ENCODE results near the gene CCDC85A. TPM values are rescaled to one million over a fixed set of nuclear protein-coding genes. Genes with fewer than 3 reads are reported as not detected.

Gene CCDC85A
- total and polyA plus RNA-seq, 4 donors = 1.7 to 10.5 (median 6.6) TPM

- Histone ChIP-seq H3K4me1 (ENCODE audit: control insufficient read depth in 5 of 5, insufficient read depth in 5 of 5, low read length in 5 of 5) (no peaks in the 10 kb centered on the region), H3K27me3 (ENCODE audit: control insufficient read depth in 3 of 3, insufficient read depth in 3 of 3, low read length in 2 of 3) (no peaks in the 10 kb centered on the region), H3K9ac (ENCODE audit: insufficient read depth in 1 of 2, low read length in 2 of 2) (no peak overlapping the region), H3K36me3 (ENCODE audit: control insufficient read depth in 4 of 4, insufficient read depth in 4 of 4, low read length in 4 of 4) (no peaks in the 10 kb centered on the region), H3K9me3 (ENCODE audit: control insufficient read depth in 4 of 4, insufficient read depth in 3 of 4, low read length in 3 of 4) (no peaks in the 10 kb centered on the region), H3K4me3 (no peak overlapping the region), H3K27ac (ENCODE audit: low read depth in 1 of 2, low read length in 1 of 2) (no peak overlapping the region)
- WGBS, 2 donors = 85 to 88% methylated on average over 1 of the region's 1 CpG
- ATAC-seq (ENCODE audit: insufficient read depth, low FRiP score) (no peak), DNase-seq (no peak)
- TF ChIP-seq CTCF (IDR thresholded peaks at IDR 0.05; ENCODE audit: control extremely low read depth, extremely low read depth) = no peak
These were observed 15.7 kb downstream of the CCDC85A start for GRCh38 chr2:56199492-56199891.

GRCh38 chr2:56202381-56203121 lies 18.8 kb downstream of the CCDC85A start:
- H3K4me3 ChIP-seq = no peak overlapping the region
- H3K9ac ChIP-seq (ENCODE audit: insufficient read depth in 1 of 2, low read length in 2 of 2) = no peak overlapping the region
- no peaks in the 10 kb centered on the region for H3K4me1 ChIP-seq (ENCODE audit: control insufficient read depth in 5 of 5, insufficient read depth in 5 of 5, low read length in 5 of 5)
- H3K27me3 ChIP-seq (ENCODE audit: control insufficient read depth in 3 of 3, insufficient read depth in 3 of 3, low read length in 2 of 3) = no peaks in the 10 kb centered on the region
- 84 to 88% methylated on average over 3 of the region's 3 CpGs for WGBS, 2 donors
- H3K27ac ChIP-seq (ENCODE audit: low read depth in 1 of 2, low read length in 1 of 2) = no peak overlapping the region
- ATAC-seq (ENCODE audit: insufficient read depth, low FRiP score) (no peak), DNase-seq (no peak)
- H3K36me3 ChIP-seq (ENCODE audit: control insufficient read depth in 4 of 4, insufficient read depth in 4 of 4, low read length in 4 of 4) = no peaks in the 10 kb centered on the region
- TF ChIP-seq CTCF (IDR thresholded peaks at IDR 0.05; ENCODE audit: control extremely low read depth, extremely low read depth) = no peak
- no peaks in the 10 kb centered on the region for H3K9me3 ChIP-seq (ENCODE audit: control insufficient read depth in 4 of 4, insufficient read depth in 3 of 4, low read length in 3 of 4)

GRCh38 chr2:56204556-56204955 lies 20.8 kb downstream of the CCDC85A start:
- ATAC-seq (ENCODE audit: insufficient read depth, low FRiP score) (no peak), DNase-seq (no peak)
- no peaks in the 10 kb centered on the region for H3K4me1 ChIP-seq (ENCODE audit: control insufficient read depth in 5 of 5, insufficient read depth in 5 of 5, low read length in 5 of 5)
- H3K27me3 ChIP-seq (ENCODE audit: control insufficient read depth in 3 of 3, insufficient read depth in 3 of 3, low read length in 2 of 3) = no peaks in the 10 kb centered on the region
- no peak overlapping the region for H3K9ac ChIP-seq (ENCODE audit: insufficient read depth in 1 of 2, low read length in 2 of 2)
- H3K4me3 ChIP-seq = no peak overlapping the region
- no peaks in the 10 kb centered on the region for H3K9me3 ChIP-seq (ENCODE audit: control insufficient read depth in 4 of 4, insufficient read depth in 3 of 4, low read length in 3 of 4)
- no peaks in the 10 kb centered on the region for H3K36me3 ChIP-seq (ENCODE audit: control insufficient read depth in 4 of 4, insufficient read depth in 4 of 4, low read length in 4 of 4)
- 90 to 91% methylated on average over 3 of the region's 3 CpGs for WGBS, 2 donors
- no peak overlapping the region for H3K27ac ChIP-seq (ENCODE audit: low read depth in 1 of 2, low read length in 1 of 2)
- TF ChIP-seq CTCF (IDR thresholded peaks at IDR 0.05; ENCODE audit: control extremely low read depth, extremely low read depth) = no peak

- H3K9ac ChIP-seq (ENCODE audit: insufficient read depth in 1 of 2, low read length in 2 of 2) = no peak overlapping the region
- TF ChIP-seq CTCF (IDR thresholded peaks at IDR 0.05; ENCODE audit: control extremely low read depth, extremely low read depth) = no peak
- no peaks in the 10 kb centered on the region for H3K36me3 ChIP-seq (ENCODE audit: control insufficient read depth in 4 of 4, insufficient read depth in 4 of 4, low read length in 4 of 4)
- H3K27me3 ChIP-seq (ENCODE audit: control insufficient read depth in 3 of 3, insufficient read depth in 3 of 3, low read length in 2 of 3) = no peaks in the 10 kb centered on the region
- DNase-seq (no peak), ATAC-seq (ENCODE audit: insufficient read depth, low FRiP score) (no peak)
- H3K4me1 ChIP-seq (ENCODE audit: control insufficient read depth in 5 of 5, insufficient read depth in 5 of 5, low read length in 5 of 5) = no peaks in the 10 kb centered on the region
- no peak overlapping the region for H3K27ac ChIP-seq (ENCODE audit: low read depth in 1 of 2, low read length in 1 of 2)
- H3K9me3 ChIP-seq (ENCODE audit: control insufficient read depth in 4 of 4, insufficient read depth in 3 of 4, low read length in 3 of 4) = no peaks in the 10 kb centered on the region
- no peak overlapping the region for H3K4me3 ChIP-seq
- 0 to 3% methylated on average over 1 of the region's 1 CpG for WGBS, 2 donors
These were observed 22.5 kb downstream of the CCDC85A start for GRCh38 chr2:56206250-56206649.

Data from lung (tissue), 12 donors.